Uterus (tissue), 2 donors: ENCODE results near the gene MSANTD2.

Experiments used
- CTCF ChIP-seq, 4 experiments: fragments of 200-600 bp in 2 of 4; fragments of 450-650 bp in 2 of 4; sonication (generic) in 2 of 4; IDR thresholded peaks; one replicate each; pipeline ENCODE4 v1.5.1; 2016 to 2019; ENCODE audit warnings: antibody characterized with exemption in 4 of 4, mild to moderate bottlenecking in 2 of 4, moderate library complexity in 1 of 4
- POLR2A ChIP-seq, 2 donors: fragments of 450-650 bp; IDR thresholded peaks; one replicate each; pipeline ENCODE4 v1.6.1; 2016; ENCODE audit warnings: antibody characterized with exemption in 2 of 2, mild to moderate bottlenecking in 1 of 2, moderate library complexity in 1 of 2

GRCh38 chr11:124842305-124842704 lies 42.1 kb upstream of the MSANTD2 start:
- TF ChIP-seq POLR2A (IDR thresholded peaks at IDR 0.05) (no peak), CTCF (IDR thresholded peaks at IDR 0.05) (no peak)
